NCI-H1436 (cell line): ENCODE measurements around the gene ZNF740.

ENCODE experiments used
- DNase-seq: peaks from one replicate; lab custom pipeline; 2025; lab: John Stamatoyannopoulos, UW

ZNF740 gene

DNA sequence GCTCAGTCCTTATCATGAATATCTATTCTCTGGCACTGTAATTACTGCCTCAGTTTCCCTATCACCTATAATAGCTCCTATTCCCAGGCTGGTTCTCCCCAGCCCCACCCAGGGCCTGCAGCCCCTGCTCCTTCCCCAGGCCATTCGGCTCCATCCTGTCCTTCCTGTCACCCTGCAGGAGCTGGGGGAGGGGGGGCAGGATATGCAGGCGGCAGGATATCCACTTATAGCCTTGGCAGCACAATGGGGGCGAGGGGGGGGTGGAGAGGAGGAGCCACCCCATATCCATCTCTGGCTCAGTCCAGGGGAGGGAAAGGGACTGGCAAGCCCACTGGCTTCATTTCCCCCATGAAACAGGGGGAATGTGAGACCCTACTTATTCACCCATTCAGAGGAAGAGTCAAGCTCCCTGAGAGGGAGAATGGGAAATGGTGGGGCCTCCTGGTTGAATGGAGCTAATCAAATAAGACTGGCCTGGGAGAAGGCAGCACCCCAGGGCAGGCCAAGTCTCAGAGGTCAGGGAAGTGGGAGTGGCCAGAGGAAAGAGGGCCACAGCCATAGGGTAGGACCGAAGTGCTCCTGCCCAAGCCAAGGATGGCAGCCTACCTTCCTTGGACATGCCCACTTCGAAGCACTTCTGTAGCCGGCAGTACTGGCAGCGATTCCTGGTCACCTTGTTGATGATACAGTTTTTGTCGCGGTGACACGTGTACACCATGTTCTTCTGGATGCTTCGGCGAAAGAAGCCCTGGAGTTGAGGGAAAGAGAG is 34.3 kb downstream of the ZNF740 start:
- DNase-seq: no peak

GRCh38 chr12:53215497-53215896 is 35.0 kb downstream of the ZNF740 start:
- DNase-seq: no peak

- DNase-seq: no peak
These were observed 36.8 kb downstream of the ZNF740 start for GRCh38 chr12:53217051-53217930.

DNA sequence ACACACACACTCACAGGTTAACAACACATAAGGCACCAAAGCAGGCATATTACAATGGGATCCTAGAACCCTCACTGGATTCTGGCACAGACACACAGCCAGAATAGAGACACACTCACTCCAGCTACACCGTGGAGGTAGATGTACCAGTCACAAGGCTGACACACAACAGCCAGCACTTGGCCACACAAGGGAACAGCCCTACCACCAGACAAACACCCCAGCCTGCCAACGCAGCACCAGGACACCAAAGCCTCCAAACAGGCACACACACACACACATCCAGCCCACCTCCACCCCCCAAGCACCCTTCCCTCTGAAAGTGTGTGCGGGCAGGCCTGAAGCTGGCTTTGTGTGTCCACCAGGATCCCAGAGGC is 37.4 kb downstream of the ZNF740 start:
- DNase-seq: no peak

- no peak for DNase-seq
These were observed 38.2 kb downstream of the ZNF740 start for GRCh38 chr12:53218551-53219291.

GRCh38 chr12:53219292-53219955 is 38.9 kb downstream of the ZNF740 start:
- DNase-seq: no peak

DNA sequence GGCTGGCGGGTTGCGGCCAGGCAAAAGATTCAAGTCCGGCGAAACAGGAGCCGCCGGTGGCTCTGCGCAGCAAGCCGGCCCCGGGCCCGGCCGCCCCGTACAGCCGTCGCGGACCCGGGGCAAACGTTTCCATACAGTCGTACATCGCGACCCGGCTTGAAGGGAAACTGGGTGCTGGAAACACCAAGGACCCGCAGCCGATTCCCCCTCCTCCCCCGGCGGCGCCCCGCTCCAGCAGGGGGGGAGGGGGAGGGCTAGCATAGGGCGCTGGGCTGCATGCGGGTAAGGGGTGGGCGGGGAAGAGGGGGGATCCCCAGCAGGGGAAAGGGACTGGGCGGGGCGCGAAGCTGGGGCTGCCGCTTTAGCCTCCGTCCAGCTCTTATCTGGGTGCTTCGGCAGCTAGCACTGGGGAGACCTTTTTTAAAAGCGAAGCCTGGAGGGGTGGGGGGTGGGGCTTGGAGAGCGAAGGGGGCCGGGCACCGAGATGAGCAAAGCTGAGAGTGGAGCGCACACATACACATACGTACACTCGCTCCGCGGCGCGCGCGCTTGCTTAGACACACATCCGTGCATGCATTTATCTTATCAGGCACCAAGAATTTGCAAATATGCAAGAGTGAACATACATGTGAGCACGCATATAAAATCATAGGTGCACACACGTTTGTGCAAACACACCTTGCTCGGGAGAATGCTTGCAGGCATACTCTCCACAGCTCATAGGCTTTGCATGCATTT is 39.6 kb downstream of the ZNF740 start:
- DNase-seq: no peak

DNA sequence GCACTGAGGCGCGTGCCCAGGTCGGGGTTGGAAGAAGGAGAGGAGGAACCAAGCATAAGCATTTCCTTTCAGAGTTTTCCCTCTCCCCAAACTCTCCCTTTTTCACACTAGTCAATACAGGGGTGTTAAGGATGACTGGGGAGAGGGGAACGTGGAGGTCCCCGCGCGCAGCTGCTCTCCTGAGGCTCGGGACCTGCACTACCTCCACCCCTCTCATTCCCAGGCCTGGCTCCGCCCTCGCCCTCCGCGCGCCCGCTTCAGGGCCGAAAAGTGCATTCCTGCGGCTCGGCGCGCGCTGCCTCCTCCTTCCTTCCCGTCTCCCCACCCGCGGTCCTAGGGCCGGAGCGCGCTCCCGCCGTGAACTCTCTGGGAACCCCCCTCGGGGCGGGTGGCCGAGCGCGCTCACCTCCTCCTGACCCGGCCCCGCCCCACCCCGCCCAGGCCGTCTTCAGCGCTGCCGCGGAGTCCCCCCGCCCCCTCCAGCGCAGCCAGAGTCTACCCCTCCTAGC is 40.2 kb downstream of the ZNF740 start:
- peak; percentile 27 for DNase-seq

DNA sequence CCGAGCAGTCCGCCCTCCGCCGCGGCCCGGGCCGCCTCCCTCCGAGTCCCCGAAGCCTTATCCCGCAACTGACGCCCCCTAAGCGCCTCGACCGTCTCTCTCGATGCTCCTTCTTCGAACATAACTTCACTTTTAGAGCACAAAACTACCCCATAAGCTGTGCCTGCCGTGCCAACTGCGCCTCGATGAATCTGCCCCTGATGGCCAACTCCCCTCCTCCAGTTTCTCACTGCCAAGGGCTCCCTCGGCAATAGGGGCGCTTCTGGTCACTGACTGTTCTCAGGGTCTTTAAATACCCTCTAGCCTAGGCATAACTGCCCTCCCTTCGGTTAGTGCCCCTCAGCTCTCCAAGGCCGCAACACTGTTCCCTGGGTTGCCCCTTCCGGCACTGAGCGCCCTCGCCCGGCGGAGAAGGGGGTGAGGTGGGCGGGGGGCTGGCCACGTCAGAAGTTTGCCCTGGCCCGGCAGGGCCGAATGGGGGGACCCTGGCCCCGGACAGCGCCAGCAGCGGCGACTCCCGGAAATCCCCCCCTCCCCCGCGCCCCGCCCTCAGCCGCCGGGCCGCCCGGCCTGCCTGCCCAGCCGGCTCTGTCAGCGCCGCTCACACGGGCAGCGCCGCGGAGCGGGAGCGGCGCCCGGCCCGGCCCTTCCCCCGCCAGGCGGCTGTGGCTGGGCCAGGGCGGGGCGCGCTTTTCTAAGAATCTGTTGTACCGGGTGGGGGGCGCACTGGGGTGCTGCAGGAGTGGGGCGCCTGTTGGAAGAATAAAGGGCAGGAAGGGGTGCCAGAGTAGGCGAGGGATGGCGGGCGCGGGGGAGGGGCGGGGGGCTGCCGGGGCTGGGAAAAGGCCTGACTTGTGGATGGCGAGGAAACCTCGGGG is 40.9 kb downstream of the ZNF740 start:
- DNase-seq: no peak

DNA sequence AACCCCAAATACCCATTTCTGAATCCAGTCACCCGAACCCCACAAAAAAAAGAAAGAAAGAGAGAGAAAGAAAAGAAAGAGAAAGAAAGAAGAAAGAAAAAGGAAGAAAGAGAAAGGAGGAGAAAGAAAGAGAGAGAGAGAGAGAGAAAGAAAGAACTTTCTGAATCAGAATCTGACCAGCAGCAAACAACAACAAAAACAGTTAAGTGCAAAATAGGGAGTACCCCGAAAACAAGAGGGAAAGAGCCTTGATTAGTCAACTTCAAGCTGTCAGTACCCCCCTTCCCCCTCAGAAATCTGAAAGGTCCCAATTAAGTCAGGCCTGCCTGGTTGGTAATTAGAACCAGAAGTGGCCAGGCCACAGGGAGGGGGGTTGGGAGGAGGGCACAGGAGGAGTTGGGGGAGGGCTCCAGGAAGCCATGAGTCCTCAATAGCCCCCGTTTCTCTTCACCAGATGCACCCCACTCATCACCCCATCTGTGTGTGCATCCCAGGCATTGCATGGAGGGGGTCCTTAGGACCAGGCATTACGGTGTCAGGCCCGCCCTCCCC is 41.7 kb downstream of the ZNF740 start:
- DNase-seq: no peak

- no peak for DNase-seq
These were observed 42.3 kb downstream of the ZNF740 start for GRCh38 chr12:53222806-53223261.

- DNase-seq: no peak
These were observed 43.0 kb downstream of the ZNF740 start for GRCh38 chr12:53223389-53224060.

GRCh38 chr12:53224061-53224896 is 43.8 kb downstream of the ZNF740 start:
- no peak for DNase-seq

GRCh38 chr12:53224897-53225634 is 44.5 kb downstream of the ZNF740 start:
- no peak for DNase-seq

- DNase-seq: no peak
These were observed 45.3 kb downstream of the ZNF740 start for GRCh38 chr12:53225635-53226424.

- DNase-seq: no peak
These were observed 46.3 kb downstream of the ZNF740 start for GRCh38 chr12:53226815-53227214.

GRCh38 chr12:53227341-53227740 is 46.8 kb downstream of the ZNF740 start:
- DNase-seq: no peak
